HG03064 (cell line): ENCODE measurements around the gene THAP5.
A peak's percentile ranks its signal among the peaks of the same experiment; 100 is the strongest.
"Not testable (repeated sequence)": the region's sequence is repeated elsewhere in the genome, so short reads cannot be mapped to it uniquely, and the experiment has no call there.

ENCODE experiments used
- ATAC-seq: cut with Tn5 transposase; IDR thresholded peaks from one replicate; pipeline ENCODE4 v1.9.1; 2021; ENCODE audit warnings: low read depth; ENCODE audit not compliant: unreplicated experiment

The THAP5 gene

DNA sequence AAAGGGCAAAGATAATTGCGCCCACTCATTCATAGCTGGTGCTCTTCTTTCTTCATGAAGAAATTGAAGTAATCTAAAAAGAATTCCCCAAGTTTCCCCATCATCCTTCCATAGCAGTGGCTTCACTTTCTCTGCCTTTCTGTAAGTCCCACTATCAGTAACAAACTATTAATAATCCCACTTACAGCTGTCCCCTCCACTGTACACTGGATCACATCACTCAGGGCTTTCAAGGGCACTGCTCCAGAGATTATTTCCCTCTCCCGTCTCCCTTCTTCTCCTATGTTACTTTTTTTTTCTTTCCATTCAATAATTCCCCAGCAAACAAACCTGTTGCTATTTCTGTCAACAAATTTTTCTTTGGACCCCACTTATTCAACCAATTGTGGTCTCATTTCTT lies 16.3 kb upstream of the THAP5 start:
- ATAC-seq = no peak

DNA sequence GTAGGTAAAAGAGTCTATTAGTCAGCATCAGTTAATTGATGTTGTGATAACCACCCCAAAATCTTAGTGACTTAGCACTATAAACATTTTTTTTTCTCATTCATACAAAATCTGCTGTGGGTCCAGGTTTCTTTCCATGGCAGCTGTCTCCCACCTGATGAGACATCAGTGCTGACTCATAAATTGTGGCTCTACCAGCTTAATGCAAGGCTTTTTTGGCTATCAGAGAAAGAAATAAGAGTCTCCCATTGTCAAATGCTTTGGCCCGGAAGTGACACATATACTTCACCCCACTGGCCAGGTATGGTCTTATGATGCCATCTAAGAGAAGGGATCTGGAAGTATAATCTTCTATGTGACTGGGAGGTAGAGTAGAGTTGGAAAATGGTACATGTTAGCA lies 14.7 kb upstream of the THAP5 start:
- ATAC-seq = no peak

GRCh38 chr7:108581655-108582491 lies 12.4 kb upstream of the THAP5 start:
- ATAC-seq = no peak

DNA sequence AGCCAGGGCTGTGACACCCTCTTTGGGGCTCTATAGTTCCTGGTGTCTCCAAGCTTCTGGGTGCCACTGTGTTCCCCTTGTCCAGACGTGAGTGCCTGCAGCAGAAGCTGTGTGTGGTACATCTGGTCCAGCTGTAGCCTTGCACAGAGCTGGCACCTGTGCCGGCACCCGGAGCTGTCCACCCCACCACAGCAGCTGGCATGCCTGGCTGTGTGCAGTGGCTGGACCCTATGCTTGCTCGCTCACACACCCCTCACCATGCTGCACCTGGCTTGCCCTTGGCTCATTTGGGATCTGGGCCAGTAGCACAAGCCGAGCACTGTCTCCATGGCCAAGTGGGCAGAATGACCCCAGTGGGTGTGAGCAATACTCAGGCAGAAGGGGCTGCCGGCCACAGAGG lies 10.8 kb upstream of the THAP5 start:
- ATAC-seq = no peak

GRCh38 chr7:108578937-108579336 lies 9.4 kb upstream of the THAP5 start:
- no peak for ATAC-seq

DNA sequence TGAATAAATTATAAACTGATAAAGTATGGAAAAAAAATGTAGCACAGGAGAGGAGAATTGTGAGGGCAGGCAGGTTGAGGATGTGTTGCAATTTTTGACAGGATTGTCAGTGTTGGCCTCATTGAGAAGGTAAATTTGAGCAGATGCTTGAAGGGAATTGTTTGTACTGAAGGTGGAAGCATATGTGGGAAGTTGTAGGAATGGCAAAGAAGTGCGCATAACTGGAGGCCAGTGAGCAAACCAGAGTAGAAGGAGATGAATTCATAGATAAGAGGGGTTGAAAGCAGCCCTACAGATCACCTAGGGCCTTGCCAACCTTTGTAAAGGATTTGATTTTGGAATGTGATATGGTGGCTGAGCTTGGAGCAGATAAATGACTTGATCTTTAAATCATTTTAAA lies 6.6 kb upstream of the THAP5 start:
- no peak for ATAC-seq

DNA sequence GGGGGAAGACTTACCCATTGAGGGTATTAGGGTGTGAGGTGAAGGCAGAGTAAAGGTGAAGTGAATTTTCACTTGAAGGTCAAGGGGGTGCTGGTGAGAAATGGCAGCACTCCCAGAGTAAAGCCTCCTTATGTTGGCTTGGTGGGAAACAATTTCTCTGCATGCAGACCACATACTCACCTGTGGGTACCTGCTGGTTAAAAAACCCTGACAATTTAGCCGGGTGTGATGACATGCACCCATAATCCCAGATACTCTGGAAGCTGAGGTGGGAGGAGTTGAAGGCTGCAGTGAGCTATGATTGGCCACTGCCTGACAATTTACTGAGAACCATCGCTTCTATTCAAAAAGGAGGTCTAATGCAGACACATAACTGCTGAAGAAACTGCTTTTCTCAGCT lies 5.7 kb upstream of the THAP5 start:
- no peak for ATAC-seq

DNA sequence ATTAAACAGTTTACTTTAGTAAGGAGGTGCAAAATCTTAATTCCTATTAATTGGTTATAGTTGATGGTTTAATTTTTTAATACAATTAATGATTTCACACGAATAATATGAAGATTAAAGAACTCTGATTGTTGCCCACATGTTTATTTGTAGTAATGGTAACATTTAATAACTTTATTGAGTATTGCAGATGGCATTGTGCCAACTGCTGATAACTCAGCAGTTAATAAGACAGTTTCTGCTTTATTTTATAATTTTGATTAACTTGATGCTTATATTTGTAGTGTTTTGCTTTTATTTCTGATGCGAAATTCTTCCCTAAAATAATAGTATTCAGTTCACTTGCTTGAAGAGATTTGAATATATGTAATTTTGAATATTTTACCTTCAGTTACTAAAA lies 3.0 kb upstream of the THAP5 start:
- ATAC-seq = no peak

GRCh38 chr7:108570146-108570755 lies 745 bp upstream of the THAP5 start:
- peak; percentile 24 for ATAC-seq

DNA sequence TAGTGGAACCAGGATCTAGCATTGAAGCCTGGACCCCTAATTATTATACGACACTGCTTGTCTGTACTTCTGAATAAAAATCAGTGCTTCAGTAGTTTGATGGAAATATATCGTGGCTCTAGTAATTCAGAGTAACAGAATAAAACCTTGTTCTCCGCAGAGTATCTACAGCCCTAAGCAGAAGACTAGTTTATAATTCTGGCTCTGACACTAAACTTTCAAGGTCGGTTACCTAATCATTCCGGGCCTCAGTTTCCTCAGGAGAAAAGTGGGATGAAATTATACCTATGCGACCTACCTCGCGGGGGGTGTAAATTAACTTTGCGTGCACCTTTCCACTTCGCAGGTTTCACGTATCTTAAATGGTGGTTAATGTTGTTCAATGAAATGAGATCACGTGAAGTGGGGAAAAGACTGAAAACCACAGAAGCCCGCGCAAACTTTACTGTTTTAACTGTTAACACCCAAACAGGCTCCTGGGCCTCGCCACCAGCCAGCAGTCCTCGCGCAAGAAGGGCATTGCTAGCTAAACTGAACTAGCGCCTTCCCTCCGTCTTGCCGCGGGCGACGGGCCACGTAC lies 615 bp downstream of the THAP5 start:
- ATAC-seq = no peak

DNA sequence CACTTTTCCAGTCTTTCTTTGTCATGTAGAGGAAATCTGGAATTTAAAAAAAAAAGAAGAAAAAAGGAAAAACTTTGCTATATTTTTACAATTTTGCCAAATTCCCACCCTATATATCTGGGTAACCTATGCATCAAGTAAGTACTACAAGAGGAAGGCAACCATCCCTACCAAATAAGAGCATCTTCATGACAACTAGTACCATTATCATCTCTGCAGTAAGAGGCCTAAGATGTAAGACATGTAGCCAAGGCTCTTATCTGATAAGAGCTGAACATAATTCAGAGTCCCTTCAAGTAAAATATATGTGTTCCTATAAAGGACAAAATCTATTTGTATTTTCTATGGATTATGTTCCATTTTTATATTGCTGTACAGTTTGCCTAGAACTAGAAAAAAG lies 3.5 kb downstream of the THAP5 start:
- ATAC-seq = no peak

GRCh38 chr7:108561047-108561619 lies 8.4 kb downstream of the THAP5 start:
- no peak for ATAC-seq

DNA sequence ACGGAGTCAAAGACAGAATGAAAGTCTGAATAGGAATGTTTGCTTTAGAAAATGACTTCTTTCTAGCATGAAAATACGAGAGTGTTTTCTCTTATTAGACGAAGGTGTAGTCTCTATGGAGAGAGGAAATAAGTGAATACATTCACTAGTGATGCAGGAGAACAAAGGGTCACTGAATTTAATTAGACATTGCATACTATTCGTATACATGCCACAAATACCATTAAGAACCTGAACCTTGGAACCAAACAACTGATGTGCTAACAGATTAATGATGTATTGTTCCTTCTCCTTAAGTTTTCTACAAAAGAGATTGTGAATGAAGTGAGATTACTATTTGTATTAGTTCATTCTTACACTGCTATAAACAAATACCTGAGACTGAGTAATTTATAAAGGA lies 10.3 kb downstream of the THAP5 start:
- no peak for ATAC-seq

DNA sequence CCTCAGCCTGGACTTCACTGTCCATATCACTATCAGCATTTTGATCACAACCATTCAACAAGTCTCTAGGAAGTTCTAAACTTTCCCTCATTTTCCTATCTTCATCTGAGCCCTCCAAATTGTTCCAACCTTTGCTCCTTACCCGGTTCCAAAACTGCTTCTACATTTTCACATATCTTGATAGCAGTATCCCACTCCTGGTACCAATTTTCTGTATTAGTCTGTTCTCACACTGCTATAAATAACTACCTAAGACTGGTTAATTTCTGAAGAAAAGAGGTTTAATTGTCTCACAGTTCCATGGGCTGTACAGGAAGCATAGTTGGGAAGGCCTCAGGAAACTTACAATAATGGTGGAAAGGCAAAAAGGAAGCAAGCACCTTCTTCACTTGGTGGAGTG lies 11.9 kb downstream of the THAP5 start:
- ATAC-seq = no peak

GRCh38 chr7:108557191-108557590 lies 12.3 kb downstream of the THAP5 start:
- no peak for ATAC-seq

GRCh38 chr7:108556665-108557064 lies 12.8 kb downstream of the THAP5 start:
- not testable (repeated sequence) for ATAC-seq

DNA sequence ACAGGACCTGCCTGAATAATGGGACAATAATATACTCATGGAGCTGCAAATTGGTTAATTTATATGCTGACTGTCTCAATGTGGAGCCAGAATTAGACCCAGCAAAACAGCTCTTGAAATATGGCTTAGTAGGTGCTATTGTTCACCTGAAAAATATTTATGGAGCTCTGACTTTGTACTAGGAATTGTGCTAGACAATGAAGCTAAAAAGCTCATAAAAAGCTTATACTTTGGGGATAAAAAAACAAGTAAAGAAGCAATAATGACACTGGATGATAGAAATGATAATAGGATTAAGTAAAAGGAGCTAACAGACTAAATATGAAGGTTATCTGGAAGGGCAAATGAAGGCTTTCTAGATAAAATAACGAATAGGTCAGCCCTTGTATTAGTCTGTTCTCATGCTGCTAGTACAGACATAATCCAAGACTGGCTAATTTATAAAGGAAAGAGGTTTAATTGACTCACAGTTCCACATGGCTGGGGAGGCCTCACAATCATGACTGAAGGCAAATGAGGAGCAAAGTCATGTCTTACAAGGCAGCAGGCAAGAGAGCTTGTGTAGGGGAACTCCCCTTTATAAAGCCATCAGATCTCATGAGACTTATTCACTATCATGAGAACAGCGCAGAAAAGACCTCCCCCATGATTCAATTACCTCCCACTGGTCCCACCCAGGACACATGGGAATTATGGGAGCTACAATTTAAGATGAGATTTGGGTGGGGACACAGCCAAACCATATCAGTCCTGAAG lies 21.2 kb downstream of the THAP5 start:
- ATAC-seq = not testable (repeated sequence)

GRCh38 chr7:108541478-108541877 lies 28.0 kb downstream of the THAP5 start:
- no peak for ATAC-seq

GRCh38 chr7:108538685-108539084 lies 30.8 kb downstream of the THAP5 start:
- not testable (repeated sequence) for ATAC-seq

DNA sequence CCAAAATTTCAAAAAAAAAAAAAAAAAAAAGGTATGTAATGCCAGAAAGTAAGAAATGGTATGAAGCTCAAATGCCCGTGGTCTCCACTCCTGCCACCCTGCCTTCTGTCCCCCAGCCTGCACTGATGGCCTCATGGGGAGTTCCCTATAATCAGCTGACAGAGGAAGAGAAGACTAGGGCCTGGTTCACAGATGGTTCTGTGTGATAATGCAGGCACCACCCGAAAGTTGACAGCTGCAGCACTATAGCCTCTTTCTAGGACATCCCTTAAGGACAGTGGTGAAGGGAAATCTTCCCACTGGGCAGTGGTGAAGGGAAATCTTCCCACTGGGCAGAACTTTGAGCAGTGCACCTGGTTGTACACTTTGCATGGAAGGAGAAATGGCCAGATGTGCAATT lies 31.3 kb downstream of the THAP5 start:
- not testable (repeated sequence) for ATAC-seq

DNA sequence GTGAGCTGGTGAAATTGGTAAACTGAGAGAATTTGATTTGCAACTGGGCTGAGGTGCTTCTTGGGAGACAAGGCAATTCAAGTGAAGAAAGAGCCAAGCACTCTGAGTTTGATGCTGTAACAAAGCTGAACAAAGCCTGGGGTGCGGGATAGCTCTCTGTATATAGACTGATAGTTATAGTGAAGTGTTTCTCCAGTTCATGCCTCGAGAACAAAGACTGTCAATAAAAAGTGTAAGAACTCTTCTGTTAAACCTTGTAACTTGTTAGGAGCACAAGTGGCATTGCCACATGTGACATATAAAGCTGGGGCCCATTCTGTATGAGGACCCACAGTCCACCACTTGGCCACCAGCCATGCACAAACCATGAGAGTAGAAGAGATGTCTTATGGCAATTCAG lies 32.3 kb downstream of the THAP5 start:
- ATAC-seq = no peak
